Muscle of leg (tissue), 11 donors: ENCODE measurements around the gene AFMID. TPM values are rescaled to one million over a fixed set of nuclear protein-coding genes. Genes with fewer than 3 reads are reported as not detected.

Experiments
- DNase-seq: peaks from one replicate; pipeline ENCODE4 v3.0.0; 2013
- H3K27ac ChIP-seq: one replicate; pipeline ENCODE4 v1.5.1; 2013; ENCODE audit warnings: mild to moderate bottlenecking, low read length, control low read depth
- H3K27me3 ChIP-seq: one replicate; pipeline ENCODE4 v1.6.1; 2013; ENCODE audit warnings: low read length; ENCODE audit not compliant: control insufficient read depth, insufficient read depth
- H3K36me3 ChIP-seq: one replicate; pipeline ENCODE4 v1.6.1; 2013; ENCODE audit warnings: low read length; ENCODE audit not compliant: control insufficient read depth, insufficient read depth
- H3K4me1 ChIP-seq: one replicate; pipeline ENCODE4 v1.6.1; 2013; ENCODE audit warnings: low read length; ENCODE audit not compliant: control insufficient read depth, insufficient read depth
- H3K4me3 ChIP-seq: one replicate; pipeline ENCODE4 v1.5.1; 2013; ENCODE audit warnings: low read length, control low read depth
- H3K9me3 ChIP-seq: replicated peaks from 2 replicates; pipeline ENCODE4 v1.6.1; 2013; ENCODE audit warnings: low read depth, low read length; ENCODE audit not compliant: control insufficient read depth
- WGBS: methylation state at CpG from one replicate; pipeline ENCODE4 v1.1.5; 2013; ENCODE audit warnings: missing lambda C conversion rate; ENCODE audit not compliant: insufficient coverage; 5-methylcytosine and 5-hydroxymethylcytosine counted together
- polyA plus RNA-seq, 8 donors: library from polyadenylated mRNA; unstranded; fragments of 120-200 nt; gene quantifications; one replicate each; pipeline versions ENCODE4 v1.2.1 to v1.2.3, GENCODE V29; 2013; ENCODE audit warnings: inconsistent platforms in 1 of 8, low replicate concordance in 1 of 8; ENCODE audit not compliant: insufficient read length in 8 of 8, insufficient read depth in 1 of 8
- total RNA-seq: library from RNA; stranded (reverse); fragments of 120-200 nt; gene quantifications from one replicate; pipeline ENCODE4 v1.2.4, GENCODE V29; 2013

The AFMID gene
- total and polyA plus RNA-seq, 9 donors, result 25.8 to 43.3 (median 38.3) TPM

DNA sequence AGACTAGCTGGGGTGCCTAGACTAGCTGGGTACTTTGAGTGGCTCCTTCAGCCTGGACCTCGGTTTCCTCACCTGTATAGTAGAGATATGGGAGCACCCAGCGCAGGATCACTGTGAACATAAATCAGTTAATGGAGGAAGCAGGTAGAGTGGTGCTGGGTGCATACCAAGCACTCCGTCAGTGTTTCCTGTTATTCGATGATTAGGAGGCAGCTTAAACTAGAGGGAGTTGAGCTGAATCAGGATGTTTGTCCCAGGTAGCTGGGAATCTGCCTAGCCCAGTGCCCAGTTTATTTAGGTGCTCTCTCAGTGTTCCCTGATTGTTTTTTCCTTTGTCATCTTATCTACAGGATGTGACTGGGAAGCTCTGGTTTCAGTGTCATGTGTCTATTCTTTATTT, 35.9 kb downstream of the AFMID start:
- WGBS, result 68% methylated on average over 4 of the region's 4 CpGs

DNA sequence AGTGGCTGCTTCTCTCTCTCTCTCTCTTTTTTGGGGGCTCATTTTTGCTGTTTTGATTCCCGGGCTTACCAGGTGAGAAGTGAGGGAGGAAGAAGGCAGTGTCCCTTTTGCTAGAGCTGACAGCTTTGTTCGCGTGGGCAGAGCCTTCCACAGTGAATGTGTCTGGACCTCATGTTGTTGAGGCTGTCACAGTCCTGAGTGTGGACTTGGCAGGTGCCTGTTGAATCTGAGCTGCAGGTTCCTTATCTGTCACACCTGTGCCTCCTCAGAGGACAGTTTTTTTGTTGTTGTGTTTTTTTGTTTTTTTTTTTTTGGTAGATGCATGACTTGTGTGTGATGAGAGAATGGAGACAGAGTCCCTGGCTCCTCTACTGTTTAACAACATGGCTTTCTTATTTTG, 36.6 kb downstream of the AFMID start:
- H3K36me3 ChIP-seq, result peaks cover 8% of the 10 kb centered on the region
- no peak overlapping the region for H3K27ac ChIP-seq
- no peaks in the 10 kb centered on the region for H3K9me3 ChIP-seq
- H3K4me3 ChIP-seq, result no peak overlapping the region
- no peak for DNase-seq
- WGBS, result 77% methylated on average over 2 of the region's 3 CpGs
- H3K27me3 ChIP-seq, result no peaks in the 10 kb centered on the region
- H3K4me1 ChIP-seq, result peaks cover 43% of the 10 kb centered on the region

More for the DNA sequence above, 35.9 kb downstream of the AFMID start:
- H3K4me1 ChIP-seq, result peaks cover 41% of the 10 kb centered on the region
- no peak overlapping the region for H3K4me3 ChIP-seq
- H3K36me3 ChIP-seq, result peaks cover 9% of the 10 kb centered on the region
- peak overlapping the region; percentile 31 for H3K27ac ChIP-seq
- H3K27me3 ChIP-seq, result no peaks in the 10 kb centered on the region
- no peak for DNase-seq
- H3K9me3 ChIP-seq, result no peaks in the 10 kb centered on the region

DNA sequence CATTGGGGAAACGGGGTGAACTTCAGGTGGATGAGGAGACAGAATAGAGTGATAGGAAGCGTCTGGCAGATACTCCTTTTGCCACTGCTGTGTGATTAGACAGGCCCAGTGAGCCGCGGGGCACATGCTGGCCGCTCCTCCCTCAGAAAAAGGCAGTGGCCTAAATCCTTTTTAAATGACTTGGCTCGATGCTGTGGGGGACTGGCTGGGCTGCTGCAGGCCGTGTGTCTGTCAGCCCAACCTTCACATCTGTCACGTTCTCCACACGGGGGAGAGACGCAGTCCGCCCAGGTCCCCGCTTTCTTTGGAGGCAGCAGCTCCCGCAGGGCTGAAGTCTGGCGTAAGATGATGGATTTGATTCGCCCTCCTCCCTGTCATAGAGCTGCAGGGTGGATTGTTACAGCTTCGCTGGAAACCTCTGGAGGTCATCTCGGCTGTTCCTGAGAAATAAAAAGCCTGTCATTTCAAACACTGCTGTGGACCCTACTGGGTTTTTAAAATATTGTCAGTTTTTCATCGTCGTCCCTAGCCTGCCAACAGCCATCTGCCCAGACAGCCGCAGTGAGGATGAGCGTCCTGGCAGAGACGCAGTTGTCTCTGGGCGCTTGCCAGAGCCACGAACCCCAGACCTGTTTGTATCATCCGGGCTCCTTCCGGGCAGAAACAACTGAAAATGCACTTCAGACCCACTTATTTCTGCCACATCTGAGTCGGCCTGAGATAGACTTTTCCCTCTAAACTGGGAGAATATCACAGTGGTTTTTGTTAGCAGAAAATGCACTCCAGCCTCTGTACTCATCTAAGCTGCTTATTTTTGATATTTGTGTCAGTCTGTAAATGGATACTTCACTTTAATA, 37.3 kb downstream of the AFMID start:
- Histone ChIP-seq H3K4me1 (peaks cover 43% of the 10 kb centered on the region), H3K36me3 (peaks cover 6% of the 10 kb centered on the region), H3K27me3 (no peaks in the 10 kb centered on the region), H3K4me3 (no peak overlapping the region), H3K9me3 (no peaks in the 10 kb centered on the region), H3K27ac (peak overlapping the region; percentile 54)
- WGBS, result 74% methylated on average over 21 of the region's 27 CpGs
- DNase-seq, result no peak

DNA sequence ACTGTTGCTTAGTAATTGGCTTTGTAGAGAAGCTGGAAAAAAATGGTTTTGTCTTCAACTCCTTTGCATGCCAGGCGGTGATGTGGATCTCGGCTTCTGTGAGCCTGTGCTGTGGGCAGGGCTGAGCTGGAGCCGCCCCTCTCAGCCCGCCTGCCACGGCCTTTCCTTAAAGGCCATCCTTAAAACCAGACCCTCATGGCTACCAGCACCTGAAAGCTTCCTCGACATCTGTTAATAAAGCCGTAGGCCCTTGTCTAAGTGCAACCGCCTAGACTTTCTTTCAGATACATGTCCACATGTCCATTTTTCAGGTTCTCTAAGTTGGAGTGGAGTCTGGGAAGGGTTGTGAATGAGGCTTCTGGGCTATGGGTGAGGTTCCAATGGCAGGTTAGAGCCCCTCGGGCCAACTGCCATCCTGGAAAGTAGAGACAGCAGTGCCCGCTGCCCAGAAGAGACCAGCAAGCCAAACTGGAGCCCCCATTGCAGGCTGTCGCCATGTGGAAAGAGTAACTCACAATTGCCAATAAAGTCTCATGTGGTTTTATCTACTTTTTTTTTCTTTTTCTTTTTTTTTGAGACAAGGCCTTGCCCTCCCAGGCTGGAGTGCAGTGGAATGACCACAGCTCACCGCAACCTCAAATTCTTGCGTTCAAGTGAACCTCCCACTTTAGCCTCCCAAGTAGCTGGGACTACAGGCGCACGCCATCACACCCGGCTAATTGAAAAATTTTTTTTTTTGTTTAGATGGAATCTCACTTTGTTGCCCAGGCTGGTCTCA, 38.1 kb downstream of the AFMID start:
- no peak for DNase-seq
- no peak overlapping the region for H3K4me3 ChIP-seq
- H3K4me1 ChIP-seq, result peaks cover 43% of the 10 kb centered on the region
- H3K36me3 ChIP-seq, result peaks cover 6% of the 10 kb centered on the region
- WGBS, result 95% methylated on average over 7 of the region's 16 CpGs
- peaks cover 6% of the 10 kb centered on the region for H3K27me3 ChIP-seq
- H3K9me3 ChIP-seq, result no peaks in the 10 kb centered on the region
- peak overlapping the region; percentile 54 for H3K27ac ChIP-seq

DNA sequence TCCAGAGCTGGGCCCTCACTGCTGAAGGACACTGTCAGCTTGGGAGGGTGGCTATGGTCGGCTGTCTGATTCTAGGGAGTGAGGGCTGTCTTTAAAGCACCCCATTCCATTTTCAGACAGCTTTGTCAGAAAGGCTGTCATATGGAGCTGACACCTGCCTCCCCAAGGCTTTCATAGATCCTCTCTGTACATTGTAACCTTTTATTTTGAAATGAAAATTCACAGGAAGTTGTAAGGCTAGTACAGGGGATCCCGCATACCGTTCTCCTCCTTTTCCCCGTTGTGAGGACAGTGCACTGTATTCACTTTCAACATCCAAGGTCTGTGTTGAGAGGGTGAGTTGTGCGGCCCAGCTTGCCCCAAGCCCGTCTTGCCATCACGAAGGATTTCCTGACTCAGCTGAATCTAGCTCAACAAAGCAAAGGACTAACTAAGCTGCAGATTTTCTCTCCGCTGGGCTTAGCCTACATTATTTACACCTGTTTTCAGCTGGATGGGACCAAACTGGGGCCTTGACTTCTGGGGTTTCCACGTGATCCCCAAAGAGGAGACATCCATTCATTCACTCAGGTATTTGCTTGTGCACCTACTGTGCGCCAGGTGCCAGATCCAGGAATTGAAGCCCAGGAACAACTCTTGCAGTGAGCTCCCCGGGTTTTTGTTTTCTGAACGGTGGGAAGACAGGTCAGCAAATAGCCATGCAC, 39.0 kb downstream of the AFMID start:
- H3K36me3 ChIP-seq, result peaks cover 6% of the 10 kb centered on the region
- DNase-seq, result no peak
- 57% methylated on average over 5 of the region's 12 CpGs for WGBS
- no peaks in the 10 kb centered on the region for H3K9me3 ChIP-seq
- no peak overlapping the region for H3K4me3 ChIP-seq
- peaks cover 44% of the 10 kb centered on the region for H3K4me1 ChIP-seq
- peaks cover 15% of the 10 kb centered on the region for H3K27me3 ChIP-seq
- no peak overlapping the region for H3K27ac ChIP-seq

DNA sequence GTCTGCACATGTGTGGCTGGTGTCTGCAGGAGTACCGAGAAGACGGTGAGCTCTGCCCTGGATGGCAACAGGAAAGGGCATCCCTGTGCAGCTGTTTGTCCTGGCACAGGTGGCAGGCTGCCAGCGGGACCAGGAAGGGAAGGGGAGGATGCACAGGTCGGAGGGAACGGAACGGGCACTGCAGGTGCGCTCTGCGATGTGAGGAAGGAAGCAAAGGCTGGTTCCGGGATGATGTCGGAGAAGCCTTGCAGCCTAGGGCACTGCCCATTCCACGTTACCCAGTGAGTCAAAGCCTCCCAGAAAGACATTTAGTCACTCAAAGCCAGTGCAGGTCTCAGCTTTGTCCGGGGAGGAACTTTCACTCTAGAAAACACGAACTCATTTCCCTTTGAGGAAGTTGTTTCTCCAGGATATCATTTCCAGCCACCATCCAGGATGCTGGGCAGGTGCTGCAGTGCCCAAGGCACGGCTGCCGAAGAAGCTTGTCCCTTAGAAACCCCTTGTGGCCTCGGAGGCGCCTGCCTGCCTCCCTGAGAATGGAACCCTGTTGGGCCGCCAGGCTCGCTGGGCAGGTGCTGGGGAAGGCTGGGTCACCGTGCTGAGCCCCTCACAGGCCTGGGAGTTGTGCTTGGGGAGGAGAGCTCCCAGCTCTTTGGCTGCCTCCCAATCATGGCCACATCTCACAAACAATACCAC, 39.7 kb downstream of the AFMID start:
- no peak overlapping the region for H3K4me3 ChIP-seq
- H3K36me3 ChIP-seq, result peaks cover 6% of the 10 kb centered on the region
- 66% methylated on average over 16 of the region's 20 CpGs for WGBS
- no peak for DNase-seq
- H3K27ac ChIP-seq, result peak overlapping the region; percentile 69
- no peaks in the 10 kb centered on the region for H3K9me3 ChIP-seq
- peaks cover 49% of the 10 kb centered on the region for H3K4me1 ChIP-seq
- H3K27me3 ChIP-seq, result peaks cover 21% of the 10 kb centered on the region

DNA sequence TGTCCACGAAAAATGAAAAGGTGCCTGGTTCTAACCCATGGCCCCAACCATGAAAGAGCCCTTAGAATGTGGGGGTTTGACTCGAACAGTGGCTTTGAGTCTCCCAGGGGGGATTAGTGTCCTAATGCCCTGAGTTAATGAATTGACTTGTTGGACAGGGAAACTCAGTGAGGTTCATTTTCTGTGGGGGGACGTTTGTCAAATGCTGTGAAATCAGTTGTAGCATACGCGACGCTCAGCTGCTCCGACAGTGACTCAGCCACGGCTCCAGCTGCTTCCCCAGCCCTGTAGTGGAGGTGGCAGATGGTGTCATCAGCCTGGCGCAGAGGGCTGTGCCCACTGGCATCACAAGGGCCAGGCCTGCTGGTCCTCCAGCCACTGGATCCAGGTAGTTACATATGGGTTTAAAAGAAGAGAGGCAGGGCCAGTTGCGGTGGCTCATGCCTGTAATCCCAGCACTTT, 40.3 kb downstream of the AFMID start:
- peaks cover 6% of the 10 kb centered on the region for H3K36me3 ChIP-seq
- peaks cover 55% of the 10 kb centered on the region for H3K4me1 ChIP-seq
- no peaks in the 10 kb centered on the region for H3K9me3 ChIP-seq
- no peak overlapping the region for H3K4me3 ChIP-seq
- H3K27me3 ChIP-seq, result peaks cover 26% of the 10 kb centered on the region
- H3K27ac ChIP-seq, result peak overlapping the region; percentile 69
- peak; percentile 67 for DNase-seq
- 69% methylated on average over 7 of the region's 10 CpGs for whole genome bisulfite sequencing

DNA sequence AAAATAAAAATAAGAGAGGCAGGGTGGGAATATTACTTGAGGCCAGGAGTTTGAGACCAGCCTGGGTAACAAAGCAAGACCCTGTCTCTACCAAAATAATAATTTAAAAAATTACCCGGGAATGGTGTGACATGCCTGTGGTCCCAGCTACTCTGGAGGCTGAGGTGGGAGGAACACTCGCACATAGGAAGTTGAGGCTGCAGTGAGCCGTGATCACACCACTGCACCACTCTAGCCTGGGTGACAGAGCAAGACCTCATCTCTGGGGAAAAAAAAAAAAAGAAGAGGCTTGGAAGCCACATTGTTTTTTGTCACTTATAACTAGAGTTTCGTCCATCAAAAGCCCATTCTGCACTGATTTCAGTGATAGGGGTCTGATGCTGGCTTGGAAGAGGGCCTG, 41.0 kb downstream of the AFMID start:
- H3K4me1 ChIP-seq, result peaks cover 56% of the 10 kb centered on the region
- WGBS, result 88% methylated on average over 2 of the region's 4 CpGs
- H3K27ac ChIP-seq, result no peak overlapping the region
- peaks cover 33% of the 10 kb centered on the region for H3K27me3 ChIP-seq
- no peaks in the 10 kb centered on the region for H3K9me3 ChIP-seq
- no peak overlapping the region for H3K4me3 ChIP-seq
- H3K36me3 ChIP-seq, result peaks cover 6% of the 10 kb centered on the region
- no peak for DNase-seq

DNA sequence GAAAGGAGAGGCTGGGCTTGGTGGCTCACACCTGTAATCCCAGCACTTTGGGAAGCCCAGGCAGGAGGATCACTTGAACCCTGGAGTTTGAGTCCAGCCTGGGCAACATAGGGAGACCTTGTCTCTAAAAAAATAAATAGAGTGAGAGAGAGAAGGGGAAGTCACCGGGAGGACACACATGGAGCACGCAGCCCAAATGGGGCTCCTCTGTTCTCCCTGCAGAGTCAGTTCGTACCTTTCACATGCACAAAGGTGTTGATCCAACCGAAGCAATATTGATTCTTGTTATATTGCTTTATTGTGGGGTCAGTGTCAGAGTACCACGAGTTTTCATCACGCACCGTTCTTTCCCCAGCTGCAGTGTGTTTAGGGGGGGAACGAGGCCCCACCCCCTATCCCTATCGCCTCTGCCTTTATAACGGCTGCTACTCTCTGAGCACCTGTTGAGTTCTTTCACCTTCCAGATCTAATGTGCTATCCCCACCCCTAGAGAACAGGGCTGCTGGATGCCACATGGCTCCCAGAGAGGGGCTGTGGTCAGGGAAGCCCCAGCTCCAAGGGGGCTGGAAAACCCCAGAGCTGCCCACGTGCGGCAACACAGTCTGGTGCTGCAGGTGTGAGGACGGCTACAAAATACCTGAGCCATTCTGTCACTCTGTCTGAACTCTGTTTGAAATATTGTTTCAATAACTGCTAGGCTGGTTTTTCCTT, 43.2 kb downstream of the AFMID start:
- peaks cover 37% of the 10 kb centered on the region for H3K27me3 ChIP-seq
- H3K4me1 ChIP-seq, result peaks cover 53% of the 10 kb centered on the region
- no peaks in the 10 kb centered on the region for H3K36me3 ChIP-seq
- DNase-seq, result no peak
- H3K4me3 ChIP-seq, result no peak overlapping the region
- WGBS, result 20% methylated on average over 6 of the region's 13 CpGs
- no peak overlapping the region for H3K27ac ChIP-seq
- no peaks in the 10 kb centered on the region for H3K9me3 ChIP-seq
